HG03469 (cell line): ENCODE results near the gene CDK6.
"Not testable (repeated sequence)": the region's sequence is repeated elsewhere in the genome, so short reads cannot be mapped to it uniquely, and the experiment has no call there.

ENCODE experiments used
- ATAC-seq: cut with Tn5 transposase; IDR thresholded peaks from one replicate; pipeline ENCODE4 v1.9.1; 2021; ENCODE audit warnings: mild to moderate bottlenecking, moderate library complexity, moderate number of reproducible peaks; ENCODE audit not compliant: unreplicated experiment

CDK6 gene

GRCh38 chr7:92836489-92836999 is at the start of gene CDK6:
Gene CDK6 (minus strand): TSS chr7:92836573. CDS start chr7:92833323, 3,250 bp downstream.
- ATAC-seq = no peak

- ATAC-seq = not testable (repeated sequence)
Observed at GRCh38 chr7:92886039-92886438, 49.7 kb upstream of the CDK6 start.

- ATAC-seq = no peak
Observed at GRCh38 chr7:92884218-92884617, 47.8 kb upstream of the CDK6 start.

GRCh38 chr7:92882760-92883159 is 46.4 kb upstream of the CDK6 start:
- ATAC-seq = no peak

- ATAC-seq = no peak
Observed at GRCh38 chr7:92881091-92881485, 44.7 kb upstream of the CDK6 start.

- no peak for ATAC-seq
Observed at GRCh38 chr7:92880212-92881090, 44.1 kb upstream of the CDK6 start.

GRCh38 chr7:92877367-92877766 is 41.0 kb upstream of the CDK6 start:
- ATAC-seq = no peak

GRCh38 chr7:92876836-92877235 is 40.5 kb upstream of the CDK6 start:
- no peak for ATAC-seq

- no peak for ATAC-seq
Observed at GRCh38 chr7:92875719-92876118, 39.3 kb upstream of the CDK6 start.

- no peak for ATAC-seq
Observed at GRCh38 chr7:92875173-92875572, 38.8 kb upstream of the CDK6 start.

- ATAC-seq = no peak
Observed at GRCh38 chr7:92874567-92874966, 38.2 kb upstream of the CDK6 start.

GRCh38 chr7:92873776-92874175 is 37.4 kb upstream of the CDK6 start:
- no peak for ATAC-seq

GRCh38 chr7:92872701-92873100 is 36.3 kb upstream of the CDK6 start:
- ATAC-seq = no peak

- ATAC-seq = no peak
Observed at GRCh38 chr7:92868683-92869293, 32.4 kb upstream of the CDK6 start.

- not testable (repeated sequence) for ATAC-seq
Observed at GRCh38 chr7:92864169-92864568, 27.8 kb upstream of the CDK6 start.

- no peak for ATAC-seq
Observed at GRCh38 chr7:92856436-92856835, 20.1 kb upstream of the CDK6 start.

GRCh38 chr7:92854501-92855238 is 18.3 kb upstream of the CDK6 start:
- peak; percentile 52 for ATAC-seq

- ATAC-seq = no peak
Observed at GRCh38 chr7:92851732-92852131, 15.4 kb upstream of the CDK6 start.

GRCh38 chr7:92850516-92850915 is 14.1 kb upstream of the CDK6 start:
- ATAC-seq = no peak

GRCh38 chr7:92849322-92849721 is 12.9 kb upstream of the CDK6 start:
- ATAC-seq = no peak

GRCh38 chr7:92848851-92849250 is 12.5 kb upstream of the CDK6 start:
- no peak for ATAC-seq
